ENCODE measurements around the gene TCF7L1. TPM values are rescaled to one million over a fixed set of nuclear protein-coding genes. Genes with fewer than 3 reads are reported as not detected.

Gene TCF7L1
- total and polyA plus RNA-seq, 9 of the 15 experiments (the other 6 are each of a cell fraction or from before 2014, with no cell fraction given): 0.03 to 0.11 (median 0.07) TPM; not detected in 5

- Histone ChIP-seq H3K4me3 (no peak overlapping the region), H3K4me1 (replicated peaks in 1 of 2; ENCODE audit: control insufficient read depth in 2 of 2, insufficient read depth in 2 of 2, low read length in 2 of 2) (no peaks in the 10 kb centered on the region), H3K79me2 (ENCODE audit: control insufficient read depth, insufficient read depth, low read length) (no peaks in the 10 kb centered on the region), H3K27me3 (ENCODE audit: control insufficient read depth in 2 of 2, insufficient read depth in 2 of 2, low read length in 2 of 2) (peaks cover 29 to 72% of the 10 kb centered on the region in 2 experiments), H3K9ac (ENCODE audit: insufficient read depth in 1 of 2, low read depth in 2 of 2, low read length in 2 of 2) (no peak overlapping the region), H4K20me1 (replicated peaks; ENCODE audit: control insufficient read depth, insufficient read depth, low read length) (peaks cover 4% of the 10 kb centered on the region; the same call in 1 of the 2 replicates), H3K9me3 (replicated peaks; ENCODE audit: control insufficient read depth, insufficient read depth, low read depth, low read length) (no peaks in the 10 kb centered on the region), H3K4me2 (ENCODE audit: insufficient read depth, low read length) (no peak overlapping the region), H3K27ac (ENCODE audit: extremely low read depth, low read depth, low read length) (no peak overlapping the region), H2AFZ (ENCODE audit: low read depth, low read length) (no peak overlapping the region), H3K36me3 (ENCODE audit: control insufficient read depth, insufficient read depth, low read length) (no peaks in the 10 kb centered on the region), H3K9me1 (ENCODE audit: control insufficient read depth, insufficient read depth, low read length) (no peaks in the 10 kb centered on the region)
- CTCF ChIA-PET (ENCODE audit: low intra/inter-chr PET ratio): no interaction called here
- intact Hi-C loops (cut with micrococcal nuclease): no loop called here
- in situ Hi-C loops (cut with MboI): no loop called here
- no TSS peak for BruUV-seq (replicated peaks)
- DNase-seq (ENCODE audit: extremely low read depth in 1 of 4, low spot score in 3 of 4) (no peak), ATAC-seq (no peak), FAIRE-seq (no peak)
- TF ChIP-seq ZBED1 (IDR thresholded peaks at IDR 0.05): no peak
- WGBS (ENCODE audit: insufficient coverage, low coverage, missing lambda C conversion rate): 0% methylated on average over 1 of the region's 1 CpG
- POLR2A ChIA-PET: no interaction called here
These were observed 76.7 kb downstream of the TCF7L1 start for GRCh38 chr2:85209887-85210286.

GRCh38 chr2:85210511-85210910, 77.3 kb downstream of the TCF7L1 start:
- no peak for DNase-seq (ENCODE audit: extremely low read depth in 1 of 4, low spot score in 3 of 4)
- Histone ChIP-seq H3K4me2 (ENCODE audit: insufficient read depth, low read length) (no peak overlapping the region), H3K9me3 (replicated peaks; ENCODE audit: control insufficient read depth, insufficient read depth, low read depth, low read length) (no peaks in the 10 kb centered on the region), H3K79me2 (ENCODE audit: control insufficient read depth, insufficient read depth, low read length) (no peaks in the 10 kb centered on the region), H4K20me1 (replicated peaks; ENCODE audit: control insufficient read depth, insufficient read depth, low read length) (peaks cover 8% of the 10 kb centered on the region; the same call in 1 of the 2 replicates), H3K27me3 (ENCODE audit: control insufficient read depth in 2 of 2, insufficient read depth in 2 of 2, low read length in 2 of 2) (peaks cover 34 to 78% of the 10 kb centered on the region in 2 experiments), H3K36me3 (ENCODE audit: control insufficient read depth, insufficient read depth, low read length) (no peaks in the 10 kb centered on the region), H3K4me3 (no peak overlapping the region), H3K27ac (ENCODE audit: extremely low read depth, low read depth, low read length) (no peak overlapping the region), H3K9me1 (ENCODE audit: control insufficient read depth, insufficient read depth, low read length) (no peaks in the 10 kb centered on the region), H3K9ac (ENCODE audit: insufficient read depth in 1 of 2, low read depth in 2 of 2, low read length in 2 of 2) (no peak overlapping the region), H2AFZ (ENCODE audit: low read depth, low read length) (no peak overlapping the region), H3K4me1 (replicated peaks in 1 of 2; ENCODE audit: control insufficient read depth in 2 of 2, insufficient read depth in 2 of 2, low read length in 2 of 2) (no peaks in the 10 kb centered on the region)
- FAIRE-seq: no peak
- BruUV-seq (replicated peaks): no TSS peak
- in situ Hi-C loops (cut with MboI): no loop called here
- ChIA-PET POLR2A (interaction anchor here (0.6 kb wide), 1 partner anchor 13 kb away, joined by 3 read pairs; no protein-coding TSS in a partner anchor), CTCF (ENCODE audit: low intra/inter-chr PET ratio) (no interaction called here)
- TF ChIP-seq TBL1XR1 (IDR thresholded peaks at IDR 0.05; ENCODE audit: low read length in 2 of 2) (no peak), NFIC (IDR thresholded peaks at IDR 0.05) (no peak), HNRNPUL1 (IDR thresholded peaks at IDR 0.05; ENCODE audit: low read length) (no peak), CBX5 (IDR thresholded peaks at IDR 0.05; ENCODE audit: borderline replicate concordance, low read depth) (no peak), ZFP91 (CRISPR knock-in tag; IDR thresholded peaks at IDR 0.05) (no peak), RBM15 (IDR thresholded peaks at IDR 0.05; ENCODE audit: insufficient read depth, low read length) (no peak), CREBBP (IDR thresholded peaks at IDR 0.05; ENCODE audit: low read depth, low read length) (no peak), ZFPM2 (CRISPR knock-in tag; IDR thresholded peaks at IDR 0.05) (no peak), ZNF24 (IDR thresholded peaks at IDR 0.05) (no peak), VEZF1 (CRISPR knock-in tag; IDR thresholded peaks at IDR 0.05) (no peak), ZNF778 (CRISPR knock-in tag; IDR thresholded peaks at IDR 0.05) (no peak), PHB (CRISPR knock-in tag; IDR thresholded peaks at IDR 0.05) (no peak), FOXK1 (CRISPR knock-in tag; IDR thresholded peaks at IDR 0.05; ENCODE audit: borderline replicate concordance) (no peak), XRCC3 (IDR thresholded peaks at IDR 0.05) (no peak), OTX1 (CRISPR knock-in tag; IDR thresholded peaks at IDR 0.05) (no peak)
- intact Hi-C loops (cut with micrococcal nuclease): no loop called here
- no peak for ATAC-seq
- 1% methylated on average over 7 of the region's 7 CpGs for WGBS (ENCODE audit: insufficient coverage, low coverage, missing lambda C conversion rate)

Measured in K562 (cell line).